ENCODE data around the gene ZNF740.

DNA sequence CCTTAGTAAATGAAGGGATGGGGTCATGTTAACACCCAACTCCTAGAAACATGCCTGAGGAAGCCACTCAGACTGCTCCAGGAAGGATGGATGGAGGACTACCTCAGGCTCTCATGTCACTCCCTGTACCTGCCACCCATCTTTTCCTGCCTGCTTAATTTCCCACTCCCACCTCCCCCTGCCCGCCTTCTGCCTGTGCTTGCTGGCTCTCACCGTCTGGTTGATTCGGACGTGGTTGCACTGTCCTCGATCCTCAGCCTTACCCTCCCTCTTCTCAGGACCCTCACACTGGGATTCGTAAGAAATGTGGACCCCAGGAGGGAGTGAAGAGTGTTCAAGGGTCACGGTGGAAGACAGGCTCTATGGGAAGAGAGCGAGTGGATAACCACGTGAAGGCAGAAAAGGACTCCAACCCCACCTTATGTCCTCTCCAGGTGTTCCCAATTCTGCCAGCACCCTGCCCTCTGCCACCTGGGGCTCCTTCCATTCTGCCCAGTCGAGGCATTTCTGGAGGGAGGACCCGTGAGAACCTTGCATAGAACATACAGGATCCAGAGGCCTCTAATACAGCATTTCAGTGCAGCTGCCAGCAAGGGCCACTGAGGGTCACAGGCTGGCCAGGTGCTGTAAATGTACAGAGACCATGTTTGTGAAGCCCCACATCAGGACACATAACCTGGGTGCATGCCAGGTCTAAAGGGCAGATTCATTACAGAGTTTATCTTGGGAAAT, 13.6 kb downstream of the ZNF740 start:
- TF ChIP-seq EZH2phosphoT487 (IDR thresholded peaks at IDR 0.05; ENCODE audit: insufficient read depth, low read depth) (no peak), EZH2 (IDR thresholded peaks at IDR 0.05; ENCODE audit: insufficient read depth, poor library complexity, severe bottlenecking) (no peak)

All from GM23248 (cell line).